Measurements from ENCODE around the gene RPS2. TPM values are rescaled to one million over a fixed set of nuclear protein-coding genes. Genes with fewer than 3 reads are reported as not detected.

Gene RPS2
- total RNA-seq, 1 donor from 2014 or later = 1,490 TPM

- Histone ChIP-seq H3K36me3 (peaks cover 62% of the 10 kb centered on the region), H3K4me1 (peaks cover 6% of the 10 kb centered on the region), H3K9me3 (no peaks in the 10 kb centered on the region), H3K4me3 (no peak overlapping the region), H3K27ac (peak overlapping the region; percentile 47), H3K27me3 (no peaks in the 10 kb centered on the region)
- no peak for TF ChIP-seq CTCF (IDR thresholded peaks at IDR 0.05)
- intact Hi-C loops (cut with DNase I) = no loop called here
- ATAC-seq = no peak
- no peak for DNase-seq
Observed at GRCh38 chr16:1997494-1998359, 33.1 kb upstream of the RPS2 start.

- Histone ChIP-seq H3K27me3 (peaks cover 24% of the 10 kb centered on the region), H3K36me3 (peaks cover 22% of the 10 kb centered on the region), H3K4me1 (peaks cover 23% of the 10 kb centered on the region), H3K4me3 (no peak overlapping the region), H3K9me3 (no peaks in the 10 kb centered on the region), H3K27ac (no peak overlapping the region)
- TF ChIP-seq CTCF (IDR thresholded peaks at IDR 0.05) = no peak
- DNase-seq = peak; percentile 70
- ATAC-seq = no peak
- intact Hi-C loops (cut with DNase I) = no loop called here
Observed at GRCh38 chr16:1993731-1994131, 29.1 kb upstream of the RPS2 start.

- TF ChIP-seq CTCF (IDR thresholded peaks at IDR 0.05) = no peak
- Histone ChIP-seq H3K4me1 (peaks cover 16% of the 10 kb centered on the region), H3K36me3 (peaks cover 13% of the 10 kb centered on the region), H3K27me3 (peaks cover 27% of the 10 kb centered on the region), H3K4me3 (no peak overlapping the region), H3K27ac (no peak overlapping the region), H3K9me3 (no peaks in the 10 kb centered on the region)
- intact Hi-C loops (cut with DNase I) = no loop called here
- DNase-seq (no peak), ATAC-seq (no peak)
Observed at GRCh38 chr16:1992704-1993317, 28.2 kb upstream of the RPS2 start.

- H3K4me3 ChIP-seq = peak overlapping the region; percentile 41
- peaks cover 16% of the 10 kb centered on the region for H3K4me1 ChIP-seq
- H3K36me3 ChIP-seq = peaks cover 8% of the 10 kb centered on the region
- peak; percentile 93 for ATAC-seq
- H3K27ac ChIP-seq = peak overlapping the region; percentile 53
- DNase-seq = peak; percentile 97
- H3K27me3 ChIP-seq = peaks cover 27% of the 10 kb centered on the region
- no peak for TF ChIP-seq CTCF (IDR thresholded peaks at IDR 0.05)
- intact Hi-C loops (cut with DNase I) = no loop called here
- H3K9me3 ChIP-seq = no peaks in the 10 kb centered on the region
Observed at GRCh38 chr16:1991948-1992703, 27.5 kb upstream of the RPS2 start.

GRCh38 chr16:1991588-1991947 is 26.9 kb upstream of the RPS2 start:
- Histone ChIP-seq H3K9me3 (no peaks in the 10 kb centered on the region), H3K36me3 (peaks cover 7% of the 10 kb centered on the region), H3K4me1 (peaks cover 16% of the 10 kb centered on the region), H3K27ac (peak overlapping the region; percentile 53), H3K27me3 (peaks cover 27% of the 10 kb centered on the region), H3K4me3 (peak overlapping the region; percentile 41)
- intact Hi-C loops (cut with DNase I) = no loop called here
- no peak for DNase-seq
- no peak for ATAC-seq
- no peak for TF ChIP-seq CTCF (IDR thresholded peaks at IDR 0.05)

Data from upper lobe of right lung (tissue), 1 donor.